A673 (cell line): ENCODE measurements around the gene ST6GALNAC2.

ENCODE experiments used
- CTCF ChIP-seq: fragments of 300-800, 200-600 bp; sonication (generic); conservative IDR thresholded peaks from 2 replicates; pipeline ENCODE4 v1.5.1; 2017; ENCODE audit warnings: low read depth, mild to moderate bottlenecking, antibody characterized with exemption, low read length, moderate library complexity, mixed read lengths
- EZH2 ChIP-seq: fragments of 200-600 bp; sonication (generic); IDR thresholded peaks from 2 replicates; pipeline ENCODE4 v1.6.1; 2017; ENCODE audit warnings: borderline replicate concordance, low read depth, mild to moderate bottlenecking, mixed read lengths, antibody characterized with exemption, low read length; ENCODE audit not compliant: poor library complexity, severe bottlenecking

GRCh38 chr17:76574166-76574565, 11.5 kb downstream of the ST6GALNAC2 start:
- TF ChIP-seq CTCF = no peak
- no peak for TF ChIP-seq EZH2
